OCI-LY7 (cell line): Measurements from ENCODE around the gene GALNT9.

ENCODE experiments used
- CTCF ChIP-seq: fragments of 200-600 bp; sonication (generic); conservative IDR thresholded peaks from 2 replicates; pipeline ENCODE4 v1.5.1; 2014; ENCODE audit warnings: mild to moderate bottlenecking, antibody characterized with exemption, low read length, moderate library complexity, mixed read lengths
- EZH2phosphoT487 ChIP-seq: fragments of 200-600 bp; sonication (generic); IDR thresholded peaks from 2 replicates; pipeline ENCODE4 v1.6.1; 2018; ENCODE audit warnings: low read depth, borderline replicate concordance, mild to moderate bottlenecking, mixed run types, antibody characterized with exemption, low read length, moderate library complexity, mixed read lengths

GRCh38 chr12:132217371-132217770, 112.0 kb downstream of the GALNT9 start:
- TF ChIP-seq CTCF (no peak), EZH2phosphoT487 (no peak)
